Body of pancreas (tissue), 4 donors: Measurements from ENCODE around the gene KCNQ1OT1. TPM values are rescaled to one million over a fixed set of nuclear protein-coding genes. Genes with fewer than 3 reads are reported as not detected.

Source experiments
- ATAC-seq: fragments of 150-250 bp; one replicate; pipeline ENCODE4 v1.9.1; 2016
- DNase-seq, 4 donors: peaks; one replicate each; pipeline ENCODE4 v3.0.0-alpha.2; 2019
- H3K27ac ChIP-seq, 4 donors: fragments of 200-600 bp; sonication (generic); 1 replicate in 3 of 4; 2 replicates in 1 of 4; pipeline versions ENCODE4 v1.5.1 to v1.6.1; 2016 to 2019; ENCODE audit warnings: mild to moderate bottlenecking in 1 of 4, mixed read lengths in 1 of 4, moderate library complexity in 1 of 4
- H3K27me3 ChIP-seq, 2 donors: fragments of 200-600 bp; sonication (generic); one replicate each; pipeline ENCODE4 v1.6.0; 2016; ENCODE audit warnings: mild to moderate bottlenecking in 1 of 2
- H3K36me3 ChIP-seq, 2 donors: fragments of 200-600 bp; sonication (generic); replicated peaks in 1 of 2; 2 replicates each; pipeline ENCODE4 v1.5.1; 2016; ENCODE audit warnings: low read depth in 2 of 2; ENCODE audit not compliant: insufficient read depth in 1 of 2
- H3K4me1 ChIP-seq: fragments of 200-600 bp; sonication (generic); one replicate; pipeline ENCODE4 v1.6.0; 2016
- H3K4me3 ChIP-seq, 2 donors: fragments of 200-600 bp; sonication (generic); 1 replicate in 1 of 2; 2 replicates in 1 of 2; pipeline ENCODE4 v1.5.1; 2016 to 2019
- H3K9me3 ChIP-seq, 3 donors: fragments of 200-600 bp; sonication (generic); 1 replicate in 2 of 3; 2 replicates in 1 of 3; pipeline ENCODE4 v1.5.1; 2016
- CTCF ChIP-seq, 7 experiments: fragments of 450-650 bp in 4 of 7; fragments of 200-600 bp in 3 of 7; sonication (generic) in 3 of 7; IDR thresholded peaks; one replicate each; pipeline ENCODE4 v1.5.1; 2016 to 2019; ENCODE audit warnings: antibody characterized with exemption in 7 of 7
- POLR2A ChIP-seq, 3 donors: fragments of 450-650 bp; IDR thresholded peaks; one replicate each; pipeline ENCODE4 v1.6.1; 2016; ENCODE audit warnings: antibody characterized with exemption in 3 of 3, mild to moderate bottlenecking in 2 of 3
- WGBS, 2 donors: methylation state at CpG; one replicate each; pipeline ENCODE4 v1.1.5; 2017; 5-methylcytosine and 5-hydroxymethylcytosine counted together
- intact Hi-C: fragments of 100-400 bp; cut with DNase I; formaldehyde crosslinking; loops from one replicate; pipeline ENCODE4 v1.15.1; 2023
- total RNA-seq, 2 donors: library from RNA; depleted of rRNA; stranded (reverse); fragments of >200 nt; gene quantifications; one replicate each; pipeline ENCODE4 v1.1.0, GENCODE V29; 2016

KCNQ1OT1 gene
- total RNA-seq, 2 donors from 2014 or later = 3.6 to 9.2 TPM

DNA sequence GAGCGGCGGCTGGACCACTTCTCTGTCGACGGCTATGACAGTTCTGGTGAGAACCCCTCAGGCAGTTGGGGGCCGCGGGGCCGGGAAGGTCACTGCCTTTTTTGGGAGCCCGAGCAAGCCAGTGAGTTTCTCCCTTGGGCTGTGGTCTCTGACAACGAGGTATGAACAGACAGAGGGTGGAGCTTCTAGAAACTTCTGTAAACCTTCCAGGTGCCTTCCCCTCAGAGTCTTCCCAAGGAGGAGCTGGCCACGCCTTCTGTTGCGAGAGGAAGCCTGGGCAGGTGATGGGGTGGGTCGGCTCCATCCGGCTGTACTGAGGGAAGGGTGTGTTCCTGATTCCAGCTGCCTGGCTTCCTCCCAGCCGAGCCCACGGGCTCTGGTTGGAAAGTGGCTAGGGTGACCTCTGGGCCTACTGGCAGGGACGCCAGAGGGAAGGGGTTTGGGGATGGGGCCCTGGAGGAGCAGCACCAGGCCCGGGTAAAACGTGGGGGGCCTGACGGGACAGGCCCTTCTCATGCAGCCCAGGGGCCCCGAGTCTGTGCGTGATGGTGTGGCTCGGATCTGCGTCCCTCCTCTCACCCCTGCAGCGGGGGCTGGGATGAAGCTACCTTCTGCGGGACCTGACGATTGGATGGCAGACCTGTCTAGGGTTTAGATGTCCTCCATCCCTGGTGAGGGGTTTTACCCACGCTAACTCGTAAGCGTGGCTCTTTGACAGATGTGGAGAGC, 110.8 kb downstream of the KCNQ1OT1 start:
- H3K36me3 ChIP-seq = peaks cover 0 to 15% of the 10 kb centered on the region in 2 donors
- H3K27ac ChIP-seq = no peak overlapping the region
- H3K4me3 ChIP-seq = no peak overlapping the region
- no peak for ATAC-seq
- DNase-seq = peak in 3 of 4 donors; percentile 3 to 10 (median 8)
- no peaks in the 10 kb centered on the region for H3K27me3 ChIP-seq
- TF ChIP-seq CTCF (IDR thresholded peaks at IDR 0.05) = no peak
- TF ChIP-seq POLR2A (IDR thresholded peaks at IDR 0.05) = no peak
- WGBS, 2 donors = 89 to 91% methylated on average over 13 to 28 of the region's 29 CpGs
- intact Hi-C loops = no loop called here
- H3K4me1 ChIP-seq = no peaks in the 10 kb centered on the region
- H3K9me3 ChIP-seq = no peaks in the 10 kb centered on the region

DNA sequence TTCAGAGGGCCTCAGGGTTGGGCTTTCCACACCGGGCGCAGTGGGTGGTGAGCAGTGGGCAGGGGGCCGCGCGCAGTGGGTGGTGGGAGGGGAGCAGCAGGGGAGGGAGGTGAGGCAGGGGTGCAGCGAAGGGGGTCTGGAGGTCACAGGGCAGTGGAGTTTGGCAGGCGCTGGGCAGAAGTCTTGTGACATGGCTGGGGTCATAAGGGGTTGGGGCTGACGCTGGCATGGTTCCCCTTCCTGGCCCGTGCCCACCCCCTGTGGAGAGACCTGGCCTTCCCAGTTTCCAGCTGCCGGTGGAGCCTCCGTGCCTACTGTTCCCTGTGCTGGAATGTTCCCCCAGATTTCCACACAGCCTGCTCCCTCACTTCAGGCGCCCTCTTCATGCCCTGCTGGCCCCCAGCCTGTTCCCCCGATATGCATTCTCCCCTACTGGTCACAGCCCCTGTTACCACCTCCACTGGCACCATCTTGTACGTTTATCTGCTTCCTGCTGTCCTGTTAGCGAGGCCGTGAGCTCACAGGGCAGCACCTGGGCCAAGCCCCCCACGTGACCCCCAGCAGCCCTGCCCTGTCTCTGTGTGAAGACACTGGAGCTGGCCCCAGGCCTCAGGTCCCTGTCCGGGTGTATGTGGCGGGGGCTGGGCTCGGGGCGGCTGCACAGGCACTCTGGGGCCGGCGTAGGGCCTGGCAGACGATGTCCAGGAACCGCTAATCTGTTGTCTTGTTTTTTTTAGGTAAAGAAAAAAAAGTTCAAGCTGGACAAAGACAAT, 111.6 kb downstream of the KCNQ1OT1 start:
- Histone ChIP-seq H3K4me3 (no peak overlapping the region), H3K4me1 (no peaks in the 10 kb centered on the region), H3K9me3 (no peaks in the 10 kb centered on the region), H3K36me3 (peaks cover 0 to 15% of the 10 kb centered on the region in 2 donors), H3K27ac (no peak overlapping the region), H3K27me3 (no peaks in the 10 kb centered on the region)
- ATAC-seq = no peak
- DNase-seq = peak in 3 of 4 donors; percentile 4 to 8 (median 6)
- 93 to 94% methylated on average over 22 to 24 of the region's 25 CpGs for WGBS, 2 donors
- intact Hi-C loops = no loop called here
- no peak for TF ChIP-seq CTCF (IDR thresholded peaks at IDR 0.05)
- TF ChIP-seq POLR2A (IDR thresholded peaks at IDR 0.05) = no peak

DNA sequence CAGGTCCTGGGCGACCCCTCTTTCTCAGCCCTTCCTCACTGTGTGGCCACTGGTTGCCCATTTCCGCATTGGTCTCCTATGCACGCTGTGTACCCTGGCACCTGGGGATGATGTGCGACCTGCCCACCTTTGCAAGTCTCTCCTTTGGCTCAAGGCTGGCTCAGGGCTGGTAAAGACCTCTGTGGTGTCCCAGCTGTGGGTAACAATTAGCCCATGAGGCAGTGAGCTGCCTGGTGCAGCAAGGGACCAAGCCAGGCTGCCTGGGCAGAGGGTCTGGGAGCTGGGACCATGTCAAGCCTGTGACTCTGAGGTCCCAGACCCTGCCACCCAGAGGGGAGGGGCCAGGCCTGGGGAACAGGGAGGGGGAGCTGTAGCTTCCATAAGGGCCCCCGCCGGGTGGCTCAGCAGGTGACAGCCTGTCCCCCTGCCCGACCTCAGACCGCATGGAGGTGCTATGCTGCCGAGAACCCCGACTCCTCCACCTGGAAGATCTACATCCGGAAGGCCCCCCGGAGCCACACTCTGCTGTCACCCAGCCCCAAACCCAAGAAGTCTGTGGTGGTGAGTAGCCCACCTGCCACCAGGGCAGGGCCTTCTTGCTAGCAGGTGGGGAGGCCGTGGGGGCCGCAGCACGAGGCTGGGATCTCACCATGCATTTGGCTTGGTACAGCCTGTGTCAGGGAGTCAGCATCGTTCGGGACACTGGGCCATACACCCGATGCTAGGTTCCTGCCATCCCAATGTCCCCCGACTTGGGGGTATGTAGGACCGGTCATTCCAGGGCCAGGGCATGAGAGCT, 112.5 kb downstream of the KCNQ1OT1 start:
- H3K4me1 ChIP-seq = no peaks in the 10 kb centered on the region
- WGBS, 2 donors = 90 to 97% methylated on average over 4 to 20 of the region's 20 CpGs
- no peak overlapping the region for H3K4me3 ChIP-seq
- no peak for ATAC-seq
- H3K9me3 ChIP-seq = no peaks in the 10 kb centered on the region
- H3K27me3 ChIP-seq = no peaks in the 10 kb centered on the region
- peak in 3 of 4 donors; percentile 4 to 8 (median 8) for DNase-seq
- no peak for TF ChIP-seq POLR2A (IDR thresholded peaks at IDR 0.05)
- no peak for TF ChIP-seq CTCF (IDR thresholded peaks at IDR 0.05)
- peaks cover 0 to 13% of the 10 kb centered on the region in 2 donors for H3K36me3 ChIP-seq
- H3K27ac ChIP-seq = no peak overlapping the region
- intact Hi-C loops = no loop called here

DNA sequence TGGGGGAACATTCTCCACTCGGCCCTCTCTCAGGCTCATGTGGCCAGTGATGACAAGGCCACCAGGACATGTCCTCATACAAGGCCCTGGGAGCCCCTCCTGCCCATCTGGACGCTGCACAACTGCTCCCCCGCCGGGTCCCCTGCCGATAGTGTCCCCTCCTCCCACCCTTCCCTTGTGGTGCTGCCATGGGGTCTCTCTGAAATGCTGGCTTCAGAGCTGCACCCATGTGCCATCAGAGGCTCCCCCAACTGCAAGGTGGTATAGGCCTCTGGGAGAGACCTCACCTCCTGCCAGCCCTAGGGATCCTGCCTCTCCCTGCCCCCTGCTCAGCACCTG, 113.0 kb downstream of the KCNQ1OT1 start:
- Histone ChIP-seq H3K9me3 (no peaks in the 10 kb centered on the region), H3K4me3 (no peak overlapping the region), H3K36me3 (peaks cover 0 to 13% of the 10 kb centered on the region in 2 donors), H3K27ac (no peak overlapping the region), H3K27me3 (no peaks in the 10 kb centered on the region), H3K4me1 (no peaks in the 10 kb centered on the region)
- intact Hi-C loops = no loop called here
- DNase-seq (peak in 2 of 4 donors; percentile 7 to 10), ATAC-seq (no peak)
- TF ChIP-seq CTCF (IDR thresholded peaks at IDR 0.05) (no peak), POLR2A (IDR thresholded peaks at IDR 0.05) (no peak)
- WGBS, 2 donors = 80 to 100% methylated on average over 1 to 4 of the region's 5 CpGs
